Mesothelial cell of epicardium (in vitro differentiated cells): ENCODE data around the gene NRL. TPM values are rescaled to one million over a fixed set of nuclear protein-coding genes. Genes with fewer than 3 reads are reported as not detected.

Experiments used
- DNase-seq, 2 experiments: peaks; one replicate each; pipeline ENCODE4 v3.0.0; 2021; ENCODE audit warnings: low spot score in 2 of 2; ENCODE audit not compliant: unreplicated experiment in 2 of 2
- H3K27ac Mint-ChIP-seq: 2 replicates; pipeline ENCODE4 v1.8.0; 2021; ENCODE audit warnings: mixed read lengths
- H3K27me3 Mint-ChIP-seq: 2 replicates; pipeline ENCODE4 v1.8.0; 2021; ENCODE audit warnings: low read depth, mixed read lengths
- H3K36me3 Mint-ChIP-seq: 2 replicates; pipeline ENCODE4 v1.8.0; 2021; ENCODE audit warnings: mixed read lengths
- H3K4me1 Mint-ChIP-seq: 2 replicates; pipeline ENCODE4 v1.8.0; 2021; ENCODE audit warnings: mixed read lengths
- H3K4me3 Mint-ChIP-seq: 2 replicates; pipeline ENCODE4 v1.8.0; 2021; ENCODE audit warnings: mild to moderate bottlenecking, moderate library complexity, mixed read lengths
- H3K9me3 Mint-ChIP-seq: 2 replicates; pipeline ENCODE4 v1.8.0; 2021; ENCODE audit warnings: mixed read lengths
- total RNA-seq: library from RNA; stranded (reverse); gene quantifications from 3 replicates; pipeline ENCODE4 v1.2.1, GENCODE V29; 2021
- TF ChIP-seq, protein P1 (sequence below): fragments of 200-600 bp; sonication (generic); IDR thresholded peaks from one replicate; pipeline ENCODE4 v1.5.0; 2021; ENCODE audit warnings: antibody characterized with exemption; ENCODE audit not compliant: unreplicated experiment

Gene NRL
- total RNA-seq, 1 donor from 2014 or later = 2.0 TPM

DNA sequence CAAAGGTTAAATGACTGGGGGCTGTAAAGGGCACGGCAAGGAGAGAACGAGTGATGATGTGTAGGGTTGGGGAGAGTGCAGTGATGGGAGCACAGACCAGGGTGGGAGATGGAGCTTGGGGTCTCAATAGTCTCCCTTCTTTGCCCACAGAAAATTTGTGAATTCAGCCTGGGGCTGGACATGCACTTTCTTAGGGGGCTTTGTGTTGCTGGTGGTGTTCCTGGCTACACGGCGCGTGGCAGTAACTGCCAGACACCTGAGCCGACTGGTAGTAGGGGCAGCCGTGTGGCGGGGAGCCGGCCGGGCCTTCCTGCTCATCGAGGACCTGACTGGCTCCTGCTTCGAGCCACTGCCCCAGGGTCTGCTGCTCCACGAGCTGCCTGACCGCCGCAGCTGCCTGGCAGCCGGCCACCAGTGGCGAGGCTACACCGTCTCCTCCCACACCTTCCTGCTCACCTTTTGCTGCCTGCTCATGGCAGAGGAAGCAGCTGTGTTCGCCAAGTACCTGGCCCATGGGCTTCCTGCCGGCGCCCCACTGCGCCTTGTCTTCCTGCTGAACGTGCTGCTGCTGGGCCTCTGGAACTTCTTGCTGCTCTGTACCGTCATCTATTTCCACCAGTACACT is 17.4 kb upstream of the NRL start:
- peaks cover 14% of the 10 kb centered on the region for H3K4me1 Mint-ChIP-seq
- TF ChIP-seq, protein P1, sequence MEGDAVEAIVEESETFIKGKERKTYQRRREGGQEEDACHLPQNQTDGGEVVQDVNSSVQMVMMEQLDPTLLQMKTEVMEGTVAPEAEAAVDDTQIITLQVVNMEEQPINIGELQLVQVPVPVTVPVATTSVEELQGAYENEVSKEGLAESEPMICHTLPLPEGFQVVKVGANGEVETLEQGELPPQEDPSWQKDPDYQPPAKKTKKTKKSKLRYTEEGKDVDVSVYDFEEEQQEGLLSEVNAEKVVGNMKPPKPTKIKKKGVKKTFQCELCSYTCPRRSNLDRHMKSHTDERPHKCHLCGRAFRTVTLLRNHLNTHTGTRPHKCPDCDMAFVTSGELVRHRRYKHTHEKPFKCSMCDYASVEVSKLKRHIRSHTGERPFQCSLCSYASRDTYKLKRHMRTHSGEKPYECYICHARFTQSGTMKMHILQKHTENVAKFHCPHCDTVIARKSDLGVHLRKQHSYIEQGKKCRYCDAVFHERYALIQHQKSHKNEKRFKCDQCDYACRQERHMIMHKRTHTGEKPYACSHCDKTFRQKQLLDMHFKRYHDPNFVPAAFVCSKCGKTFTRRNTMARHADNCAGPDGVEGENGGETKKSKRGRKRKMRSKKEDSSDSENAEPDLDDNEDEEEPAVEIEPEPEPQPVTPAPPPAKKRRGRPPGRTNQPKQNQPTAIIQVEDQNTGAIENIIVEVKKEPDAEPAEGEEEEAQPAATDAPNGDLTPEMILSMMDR = no peak
- no peak for DNase-seq
- H3K27ac Mint-ChIP-seq = no peak overlapping the region
- peaks cover 1% of the 10 kb centered on the region for H3K36me3 Mint-ChIP-seq
- H3K9me3 Mint-ChIP-seq = no peaks in the 10 kb centered on the region
- H3K4me3 Mint-ChIP-seq = no peak overlapping the region
- H3K27me3 Mint-ChIP-seq = no peaks in the 10 kb centered on the region

DNA sequence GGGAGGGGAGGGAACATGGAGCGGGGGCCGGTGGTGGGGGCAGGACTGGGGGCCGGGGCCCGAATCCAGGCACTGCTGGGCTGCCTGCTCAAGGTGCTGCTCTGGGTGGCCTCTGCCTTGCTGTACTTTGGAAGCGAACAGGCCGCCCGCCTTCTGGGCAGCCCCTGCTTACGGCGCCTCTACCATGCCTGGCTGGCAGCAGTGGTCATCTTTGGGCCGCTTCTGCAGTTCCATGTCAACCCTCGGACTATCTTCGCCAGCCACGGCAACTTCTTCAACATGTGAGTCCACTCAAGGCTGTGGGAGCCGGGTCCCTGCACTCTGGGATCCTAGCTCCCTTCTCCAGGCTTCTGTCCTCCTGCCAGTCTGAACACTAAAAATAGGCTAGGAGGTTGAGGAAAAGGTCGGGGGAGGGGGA is 16.8 kb upstream of the NRL start:
- Mint-ChIP-seq H3K4me1 (peaks cover 8% of the 10 kb centered on the region), H3K4me3 (no peak overlapping the region), H3K9me3 (no peaks in the 10 kb centered on the region), H3K36me3 (no peaks in the 10 kb centered on the region), H3K27ac (no peak overlapping the region), H3K27me3 (no peaks in the 10 kb centered on the region)
- TF ChIP-seq, protein P1 = no peak
- no peak for DNase-seq

DNA sequence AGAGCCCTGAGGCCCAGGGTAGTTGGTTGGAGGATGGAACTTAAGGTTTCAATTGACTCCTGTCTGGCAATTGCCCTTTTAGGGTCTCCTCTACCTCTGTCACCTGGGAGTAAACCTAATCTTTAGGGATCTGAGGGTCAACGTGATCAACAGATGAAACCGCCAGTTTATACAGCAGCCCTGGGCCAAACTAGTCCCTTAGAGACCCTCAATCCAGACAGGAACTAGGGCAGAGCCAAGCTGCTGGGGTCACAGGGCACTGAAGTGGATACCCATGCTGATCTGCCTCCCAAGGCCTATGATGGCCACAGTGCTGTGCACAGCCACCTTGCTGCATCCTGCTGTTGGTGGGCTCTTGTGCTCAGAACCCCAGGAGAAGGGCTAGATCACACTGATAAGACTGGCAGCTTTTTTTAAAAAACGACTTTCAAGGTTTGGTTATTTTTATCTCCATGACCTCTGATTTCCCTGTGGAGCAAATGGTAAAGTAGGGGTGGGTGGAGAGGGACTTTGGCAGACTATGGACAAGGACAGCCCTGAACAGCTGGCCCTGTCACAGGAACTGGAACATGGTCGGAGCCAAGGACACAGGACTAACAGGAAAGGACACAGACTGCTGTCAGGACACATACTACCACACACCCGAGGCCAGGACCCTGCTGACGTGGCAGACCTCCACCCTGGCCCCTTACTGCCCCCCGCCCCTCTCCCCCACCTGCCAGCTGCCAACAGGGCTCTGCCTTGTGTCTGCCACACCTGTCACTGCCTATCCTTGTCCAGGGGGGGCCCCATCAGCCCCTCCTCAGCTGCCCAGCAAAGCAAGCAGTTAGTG is 16.2 kb upstream of the NRL start:
- peaks cover 6% of the 10 kb centered on the region for H3K4me1 Mint-ChIP-seq
- H3K4me3 Mint-ChIP-seq = no peak overlapping the region
- H3K27ac Mint-ChIP-seq = no peak overlapping the region
- H3K9me3 Mint-ChIP-seq = no peaks in the 10 kb centered on the region
- H3K27me3 Mint-ChIP-seq = no peaks in the 10 kb centered on the region
- DNase-seq = no peak
- H3K36me3 Mint-ChIP-seq = no peaks in the 10 kb centered on the region
- TF ChIP-seq, protein P1 = no peak

DNA sequence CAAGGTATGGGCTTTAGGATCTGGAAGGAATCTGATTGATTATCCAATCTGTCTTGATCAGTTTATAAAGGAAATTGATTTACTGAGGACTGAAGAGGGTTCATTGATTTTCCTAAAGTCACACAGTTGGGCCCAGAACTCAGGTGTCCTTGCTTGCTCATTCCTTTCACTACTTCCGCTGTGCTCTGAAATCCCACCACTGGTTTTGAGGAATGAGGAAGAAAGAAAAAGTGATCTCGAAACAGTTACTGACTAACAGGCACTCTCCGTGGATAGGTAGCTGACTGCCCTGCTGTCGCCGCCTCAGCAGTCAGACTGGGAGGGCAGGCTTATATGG is 15.6 kb upstream of the NRL start, which contains the start of gene FITM1:
TSS of gene FITM1 (plus strand) at position 280 of the 337 bp plus-strand sequence. CDS start 905 bp downstream, outside the sequence.
- Mint-ChIP-seq H3K27ac (no peak within 1 kb of the TSS), H3K9me3 (no peaks in the 10 kb centered on the region), H3K36me3 (peaks cover under 1% of the 10 kb centered on the region), H3K4me1 (peaks cover 3% of the 10 kb centered on the region), H3K27me3 (no peaks in the 10 kb centered on the region), H3K4me3 (no peak within 1 kb of the TSS)
- TF ChIP-seq, protein P1 = no peak
- no peak for DNase-seq

- no peak overlapping the region for H3K27ac Mint-ChIP-seq
- no peaks in the 10 kb centered on the region for H3K4me1 Mint-ChIP-seq
- DNase-seq = no peak
- no peaks in the 10 kb centered on the region for H3K27me3 Mint-ChIP-seq
- peaks cover 3% of the 10 kb centered on the region for H3K36me3 Mint-ChIP-seq
- no peaks in the 10 kb centered on the region for H3K9me3 Mint-ChIP-seq
- TF ChIP-seq, protein P1 = no peak
- H3K4me3 Mint-ChIP-seq = no peak overlapping the region
These were observed 14.8 kb upstream of the NRL start for GRCh38 chr14:24129410-24129998.
